HG03175 (cell line): ENCODE measurements around the gene CBFA2T3.

Source experiments
- ATAC-seq: cut with Tn5 transposase; IDR thresholded peaks from one replicate; pipeline ENCODE4 v1.9.1; 2021; ENCODE audit warnings: mild to moderate bottlenecking, moderate library complexity; ENCODE audit not compliant: unreplicated experiment

Gene CBFA2T3

GRCh38 chr16:88977812-88978607, 1.0 kb upstream of the CBFA2T3 start:
- ATAC-seq, result no peak

GRCh38 chr16:88976366-88977017, 515 bp downstream of the CBFA2T3 start:
- no peak for ATAC-seq

- no peak for ATAC-seq
Measured at GRCh38 chr16:88975511-88976061, 1.4 kb downstream of the CBFA2T3 start.

- no peak for ATAC-seq
Measured at GRCh38 chr16:88974916-88975215, 2.1 kb downstream of the CBFA2T3 start.

GRCh38 chr16:88974080-88974915, 2.7 kb downstream of the CBFA2T3 start:
- no peak for ATAC-seq

GRCh38 chr16:88973415-88974050, 3.5 kb downstream of the CBFA2T3 start:
- ATAC-seq, result no peak

GRCh38 chr16:88973007-88973410, 4.0 kb downstream of the CBFA2T3 start:
- ATAC-seq, result no peak

GRCh38 chr16:88972349-88972748, 4.7 kb downstream of the CBFA2T3 start:
- ATAC-seq, result no peak

GRCh38 chr16:88971371-88972097, 5.5 kb downstream of the CBFA2T3 start:
- ATAC-seq, result no peak

- ATAC-seq, result no peak
Measured at GRCh38 chr16:88970539-88971065, 6.4 kb downstream of the CBFA2T3 start.

- ATAC-seq, result no peak
Measured at GRCh38 chr16:88970050-88970449, 7.0 kb downstream of the CBFA2T3 start.

GRCh38 chr16:88969361-88969831, 7.6 kb downstream of the CBFA2T3 start:
- no peak for ATAC-seq

GRCh38 chr16:88968589-88969280, 8.3 kb downstream of the CBFA2T3 start:
- peak; percentile 1 for ATAC-seq

GRCh38 chr16:88967830-88968588, 9.0 kb downstream of the CBFA2T3 start:
- peak; percentile 48 for ATAC-seq

GRCh38 chr16:88966986-88967829, 9.8 kb downstream of the CBFA2T3 start:
- no peak for ATAC-seq

- no peak for ATAC-seq
Measured at GRCh38 chr16:88965826-88966480, 11.1 kb downstream of the CBFA2T3 start.

GRCh38 chr16:88965411-88965810, 11.6 kb downstream of the CBFA2T3 start:
- ATAC-seq, result no peak
